ENCODE data around the gene SERPINB3.

Gene SERPINB3

GRCh38 chr18:63637703-63638102 is 24.0 kb downstream of the SERPINB3 start:
- no peaks in the 10 kb centered on the region for H3K9me3 ChIP-seq (ENCODE audit: control insufficient read depth, low read length)
- H3K9ac ChIP-seq = no peak overlapping the region
- H3K79me2 ChIP-seq = no peaks in the 10 kb centered on the region
- no peak overlapping the region for H3K27ac ChIP-seq
- H2AFZ ChIP-seq = no peak overlapping the region
- H3K27me3 ChIP-seq (ENCODE audit: control insufficient read depth, insufficient read depth, low read length) = no peaks in the 10 kb centered on the region
- H3K4me1 ChIP-seq = no peaks in the 10 kb centered on the region
- H3K4me3 ChIP-seq (ENCODE audit: low read depth, low read length) = no peak overlapping the region
- no peaks in the 10 kb centered on the region for H3K36me3 ChIP-seq (ENCODE audit: control insufficient read depth, insufficient read depth, low read length)
- TF ChIP-seq, protein P1, sequence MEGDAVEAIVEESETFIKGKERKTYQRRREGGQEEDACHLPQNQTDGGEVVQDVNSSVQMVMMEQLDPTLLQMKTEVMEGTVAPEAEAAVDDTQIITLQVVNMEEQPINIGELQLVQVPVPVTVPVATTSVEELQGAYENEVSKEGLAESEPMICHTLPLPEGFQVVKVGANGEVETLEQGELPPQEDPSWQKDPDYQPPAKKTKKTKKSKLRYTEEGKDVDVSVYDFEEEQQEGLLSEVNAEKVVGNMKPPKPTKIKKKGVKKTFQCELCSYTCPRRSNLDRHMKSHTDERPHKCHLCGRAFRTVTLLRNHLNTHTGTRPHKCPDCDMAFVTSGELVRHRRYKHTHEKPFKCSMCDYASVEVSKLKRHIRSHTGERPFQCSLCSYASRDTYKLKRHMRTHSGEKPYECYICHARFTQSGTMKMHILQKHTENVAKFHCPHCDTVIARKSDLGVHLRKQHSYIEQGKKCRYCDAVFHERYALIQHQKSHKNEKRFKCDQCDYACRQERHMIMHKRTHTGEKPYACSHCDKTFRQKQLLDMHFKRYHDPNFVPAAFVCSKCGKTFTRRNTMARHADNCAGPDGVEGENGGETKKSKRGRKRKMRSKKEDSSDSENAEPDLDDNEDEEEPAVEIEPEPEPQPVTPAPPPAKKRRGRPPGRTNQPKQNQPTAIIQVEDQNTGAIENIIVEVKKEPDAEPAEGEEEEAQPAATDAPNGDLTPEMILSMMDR (IDR thresholded peaks at IDR 0.05) = no peak
- no peak overlapping the region for H3K4me2 ChIP-seq (ENCODE audit: low read length)

DNA sequence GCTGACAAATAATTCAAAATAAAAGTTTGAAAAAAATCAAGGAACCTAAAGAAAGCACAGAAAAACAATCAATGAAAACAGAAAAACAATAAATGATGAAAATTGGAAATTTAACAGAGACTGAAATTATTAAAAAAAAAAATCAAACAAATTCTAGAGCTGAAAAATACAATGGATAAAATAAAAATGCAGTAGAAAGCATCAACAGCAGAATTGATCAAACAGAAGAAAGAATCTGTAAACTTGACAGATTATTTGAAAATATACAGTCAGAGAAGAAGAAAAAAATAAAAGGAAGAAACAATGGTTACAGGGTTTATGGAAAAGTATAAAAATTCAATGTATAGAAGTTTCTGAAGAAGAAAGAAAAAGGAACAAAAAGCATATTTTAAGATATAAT is 33.9 kb downstream of the SERPINB3 start:
- TF ChIP-seq, protein P1 (IDR thresholded peaks at IDR 0.05) = no peak
- Histone ChIP-seq H2AFZ (no peak overlapping the region), H3K27me3 (ENCODE audit: control insufficient read depth, insufficient read depth, low read length) (no peaks in the 10 kb centered on the region), H3K79me2 (no peaks in the 10 kb centered on the region), H3K4me3 (ENCODE audit: low read depth, low read length) (no peak overlapping the region), H3K27ac (no peak overlapping the region), H3K9ac (no peak overlapping the region), H3K36me3 (ENCODE audit: control insufficient read depth, insufficient read depth, low read length) (no peaks in the 10 kb centered on the region), H3K9me3 (ENCODE audit: control insufficient read depth, low read length) (no peaks in the 10 kb centered on the region), H3K4me2 (ENCODE audit: low read length) (no peak overlapping the region), H3K4me1 (no peaks in the 10 kb centered on the region)

DNA sequence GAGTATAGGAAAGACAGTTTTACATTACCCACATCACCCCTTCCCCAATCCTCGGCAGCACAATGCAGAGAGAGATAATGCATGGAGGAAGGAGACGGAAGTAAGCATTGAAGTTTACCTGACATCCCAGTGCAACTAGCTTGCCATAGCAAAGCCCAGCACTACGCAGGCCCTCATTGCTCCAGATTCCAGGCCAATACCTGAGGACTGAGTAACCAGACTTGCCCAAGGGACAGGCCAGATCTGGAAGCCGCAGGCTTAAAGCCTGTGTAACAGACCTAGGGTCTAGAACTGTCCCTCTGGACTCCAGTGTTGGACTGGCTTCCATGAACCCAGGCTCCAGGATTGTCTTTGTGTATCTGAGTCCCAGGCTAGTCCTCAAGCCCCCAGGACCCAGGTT is 35.3 kb downstream of the SERPINB3 start:
- no peaks in the 10 kb centered on the region for H3K9me3 ChIP-seq (ENCODE audit: control insufficient read depth, low read length)
- no peaks in the 10 kb centered on the region for H3K27me3 ChIP-seq (ENCODE audit: control insufficient read depth, insufficient read depth, low read length)
- no peak overlapping the region for H3K4me3 ChIP-seq (ENCODE audit: low read depth, low read length)
- H3K4me2 ChIP-seq (ENCODE audit: low read length) = no peak overlapping the region
- no peaks in the 10 kb centered on the region for H3K79me2 ChIP-seq
- no peak overlapping the region for H2AFZ ChIP-seq
- H3K9ac ChIP-seq = no peak overlapping the region
- H3K27ac ChIP-seq = no peak overlapping the region
- TF ChIP-seq, protein P1 (IDR thresholded peaks at IDR 0.05) = no peak
- H3K4me1 ChIP-seq = no peaks in the 10 kb centered on the region
- no peaks in the 10 kb centered on the region for H3K36me3 ChIP-seq (ENCODE audit: control insufficient read depth, insufficient read depth, low read length)

GRCh38 chr18:63624863-63625262 is 36.8 kb downstream of the SERPINB3 start:
- H3K4me2 ChIP-seq (ENCODE audit: low read length) = no peak overlapping the region
- no peaks in the 10 kb centered on the region for H3K9me3 ChIP-seq (ENCODE audit: control insufficient read depth, low read length)
- no peaks in the 10 kb centered on the region for H3K79me2 ChIP-seq
- no peaks in the 10 kb centered on the region for H3K27me3 ChIP-seq (ENCODE audit: control insufficient read depth, insufficient read depth, low read length)
- TF ChIP-seq, protein P1 (IDR thresholded peaks at IDR 0.05) = no peak
- no peaks in the 10 kb centered on the region for H3K4me1 ChIP-seq
- H3K27ac ChIP-seq = no peak overlapping the region
- no peaks in the 10 kb centered on the region for H3K36me3 ChIP-seq (ENCODE audit: control insufficient read depth, insufficient read depth, low read length)
- no peak overlapping the region for H3K4me3 ChIP-seq (ENCODE audit: low read depth, low read length)
- H2AFZ ChIP-seq = no peak overlapping the region
- H3K9ac ChIP-seq = no peak overlapping the region

GRCh38 chr18:63619661-63620060 is 42.0 kb downstream of the SERPINB3 start:
- H3K4me1 ChIP-seq = no peaks in the 10 kb centered on the region
- no peak overlapping the region for H2AFZ ChIP-seq
- H3K4me2 ChIP-seq (ENCODE audit: low read length) = no peak overlapping the region
- no peaks in the 10 kb centered on the region for H3K27me3 ChIP-seq (ENCODE audit: control insufficient read depth, insufficient read depth, low read length)
- H3K4me3 ChIP-seq (ENCODE audit: low read depth, low read length) = no peak overlapping the region
- H3K9me3 ChIP-seq (ENCODE audit: control insufficient read depth, low read length) = no peaks in the 10 kb centered on the region
- H3K9ac ChIP-seq = no peak overlapping the region
- no peaks in the 10 kb centered on the region for H3K79me2 ChIP-seq
- no peaks in the 10 kb centered on the region for H3K36me3 ChIP-seq (ENCODE audit: control insufficient read depth, insufficient read depth, low read length)
- TF ChIP-seq, protein P1 (IDR thresholded peaks at IDR 0.05) = no peak
- no peak overlapping the region for H3K27ac ChIP-seq
